DOHH2 (cell line): ENCODE results near the gene CRISPLD2.
"Not testable (repeated sequence)": the region's sequence is repeated elsewhere in the genome, so short reads cannot be mapped to it uniquely, and the experiment has no call there.

ENCODE experiments used
- H3F3A ChIP-seq: fragments of 200-600 bp; sonication (generic), shearing (Covaris generic); 2 replicates; pipeline ENCODE4 v1.6.0; 2016; ENCODE audit warnings: antibody characterized with exemption, mild to moderate bottlenecking; ENCODE audit not compliant: control insufficient read depth, insufficient read depth
- H3K27ac ChIP-seq: fragments of 200-600 bp; sonication (generic); 2 replicates; pipeline ENCODE4 v1.5.1; 2014; ENCODE audit warnings: low read depth, mild to moderate bottlenecking, low read length, moderate library complexity
- H3K27me3 ChIP-seq: fragments of 200-600 bp; sonication (generic); 2 replicates; pipeline ENCODE4 v1.6.1; 2014; ENCODE audit warnings: mild to moderate bottlenecking, low read length, mixed read lengths; ENCODE audit not compliant: control insufficient read depth
- H3K36me3 ChIP-seq: fragments of 200-600 bp; sonication (generic); 2 replicates; pipeline ENCODE4 v1.6.1; 2014; ENCODE audit warnings: mild to moderate bottlenecking, low read length, moderate library complexity, mixed read lengths; ENCODE audit not compliant: control insufficient read depth
- H3K4me1 ChIP-seq: fragments of 200-600 bp; sonication (generic); 2 replicates; pipeline ENCODE4 v1.6.1; 2014; ENCODE audit warnings: mild to moderate bottlenecking, low read length, mixed read lengths; ENCODE audit not compliant: control insufficient read depth
- H3K4me2 ChIP-seq: fragments of 200-600 bp; sonication (generic); 2 replicates; pipeline ENCODE4 v1.6.0; 2014; ENCODE audit warnings: mild to moderate bottlenecking, low read length, moderate library complexity
- H3K4me3 ChIP-seq: fragments of 200-600 bp; sonication (generic); 2 replicates; pipeline ENCODE4 v1.5.1; 2014; ENCODE audit warnings: mild to moderate bottlenecking, low read length, mixed read lengths
- H3K79me2 ChIP-seq: fragments of 200-600 bp; sonication (generic); 2 replicates; pipeline ENCODE4 v1.6.1; 2014; ENCODE audit warnings: mild to moderate bottlenecking, low read length, mixed read lengths; ENCODE audit not compliant: control insufficient read depth
- H3K9me2 ChIP-seq: fragments of 200-600 bp; sonication (generic); replicated peaks from 2 replicates; pipeline ENCODE4 v1.6.1; 2014; ENCODE audit warnings: mild to moderate bottlenecking, low read length, mixed read lengths; ENCODE audit not compliant: control insufficient read depth
- H3K9me3 ChIP-seq: fragments of 200-600 bp; sonication (generic); 2 replicates; pipeline ENCODE4 v1.6.1; 2014; ENCODE audit warnings: antibody characterized with exemption, low read length, mixed read lengths; ENCODE audit not compliant: control insufficient read depth, insufficient read depth
- H4K20me1 ChIP-seq: fragments of 200-600 bp; sonication (generic); 2 replicates; pipeline ENCODE4 v1.6.0; 2014; ENCODE audit warnings: low read depth, mild to moderate bottlenecking, antibody characterized with exemption, low read length, moderate library complexity; ENCODE audit not compliant: control insufficient read depth, insufficient read depth
- CTCF ChIP-seq: fragments of 200-600 bp; sonication (generic); IDR thresholded peaks from one replicate; pipeline ENCODE4 v1.5.1; 2014; ENCODE audit warnings: antibody characterized with exemption, mild to moderate bottlenecking, low read depth, low read length; ENCODE audit not compliant: poor library complexity, severe bottlenecking
- EZH2phosphoT487 ChIP-seq: fragments of 200-600 bp; sonication (generic); IDR thresholded peaks from 2 replicates; pipeline ENCODE4 v1.6.1; 2017; ENCODE audit warnings: borderline replicate concordance, mild to moderate bottlenecking, antibody characterized with exemption, low read length, moderate library complexity, mixed read lengths

The CRISPLD2 gene

GRCh38 chr16:84830765-84831384, 11.1 kb downstream of the CRISPLD2 start:
- H3K36me3 ChIP-seq = no peaks in the 10 kb centered on the region
- no peak overlapping the region for H3K27ac ChIP-seq
- no peaks in the 10 kb centered on the region for H3K9me2 ChIP-seq
- no peak overlapping the region for H3K4me3 ChIP-seq
- no peaks in the 10 kb centered on the region for H3K4me1 ChIP-seq
- H4K20me1 ChIP-seq = no peaks in the 10 kb centered on the region
- TF ChIP-seq EZH2phosphoT487 (no peak), CTCF (no peak)
- no peak overlapping the region for H3K4me2 ChIP-seq
- H3K79me2 ChIP-seq = no peaks in the 10 kb centered on the region
- no peaks in the 10 kb centered on the region for H3K9me3 ChIP-seq
- H3F3A ChIP-seq = no peaks in the 10 kb centered on the region
- H3K27me3 ChIP-seq = no peaks in the 10 kb centered on the region

- H3F3A ChIP-seq, H3K27ac ChIP-seq, H3K4me1 ChIP-seq, H3K9me3 ChIP-seq, H3K4me3 ChIP-seq, H4K20me1 ChIP-seq, H3K27me3 ChIP-seq, H3K4me2 ChIP-seq, H3K79me2 ChIP-seq, H3K9me2 ChIP-seq, H3K36me3 ChIP-seq: not testable (repeated sequence)
Measured at GRCh38 chr16:84831728-84832127, 11.9 kb downstream of the CRISPLD2 start.

- H3K27me3 ChIP-seq = no peaks in the 10 kb centered on the region
- no peaks in the 10 kb centered on the region for H3K9me3 ChIP-seq
- no peaks in the 10 kb centered on the region for H3K79me2 ChIP-seq
- no peaks in the 10 kb centered on the region for H3F3A ChIP-seq
- no peak overlapping the region for H3K4me3 ChIP-seq
- no peaks in the 10 kb centered on the region for H3K9me2 ChIP-seq
- no peaks in the 10 kb centered on the region for H3K36me3 ChIP-seq
- H3K4me2 ChIP-seq = no peak overlapping the region
- no peaks in the 10 kb centered on the region for H4K20me1 ChIP-seq
- H3K4me1 ChIP-seq = no peaks in the 10 kb centered on the region
- no peak overlapping the region for H3K27ac ChIP-seq
- TF ChIP-seq EZH2phosphoT487 = no peak
- TF ChIP-seq CTCF = no peak
Measured at GRCh38 chr16:84832488-84833143, 12.8 kb downstream of the CRISPLD2 start.

- no peak for TF ChIP-seq CTCF
- TF ChIP-seq EZH2phosphoT487 = no peak
- Histone ChIP-seq H3K4me3 (no peak overlapping the region), H3F3A (no peaks in the 10 kb centered on the region), H3K79me2 (no peaks in the 10 kb centered on the region), H3K4me1 (no peaks in the 10 kb centered on the region), H3K9me2 (no peaks in the 10 kb centered on the region), H3K9me3 (no peaks in the 10 kb centered on the region), H3K36me3 (no peaks in the 10 kb centered on the region), H4K20me1 (no peaks in the 10 kb centered on the region), H3K27me3 (no peaks in the 10 kb centered on the region), H3K27ac (no peak overlapping the region), H3K4me2 (no peak overlapping the region)
Measured at GRCh38 chr16:84833144-84833500, 13.3 kb downstream of the CRISPLD2 start.
